Epidermal melanocyte (primary cell): ENCODE results near the gene SPPL2A.
A peak's percentile ranks its signal among the peaks of the same experiment; 100 is the strongest.
"Not testable (repeated sequence)": the region's sequence is repeated elsewhere in the genome, so short reads cannot be mapped to it uniquely, and the experiment has no call there.

Experiments
- DNase-seq: peaks from one replicate; pipeline ENCODE4 v3.0.0; 2011; ENCODE audit warnings: low spot score; ENCODE audit not compliant: insufficient read length

SPPL2A gene

DNA sequence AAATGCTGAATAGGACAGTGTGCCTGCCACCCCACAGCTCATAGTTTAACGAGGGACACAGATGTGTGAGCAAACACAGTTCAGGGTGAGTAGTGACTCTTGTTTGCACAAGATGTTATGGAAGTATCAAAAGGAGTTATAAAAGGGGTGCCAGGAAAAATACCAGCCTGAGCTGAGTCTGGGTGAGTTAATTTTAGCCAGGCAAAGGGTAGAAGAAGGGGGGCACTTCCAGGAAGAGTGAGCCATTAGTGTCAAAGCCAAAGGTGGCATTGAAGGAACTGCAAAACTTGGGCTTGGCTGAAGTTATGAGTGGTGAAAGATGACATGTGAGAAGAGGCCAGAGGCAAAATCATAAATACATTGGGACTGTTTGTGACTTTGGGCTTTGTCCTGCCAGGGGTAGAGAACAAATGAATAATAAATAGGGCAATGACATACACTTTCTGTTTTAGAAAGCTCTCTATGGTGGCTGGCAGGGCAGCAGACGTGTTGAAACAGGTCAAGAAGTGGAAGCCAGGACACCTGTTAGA, 1.9 kb upstream of the SPPL2A start:
- DNase-seq, result no peak

DNA sequence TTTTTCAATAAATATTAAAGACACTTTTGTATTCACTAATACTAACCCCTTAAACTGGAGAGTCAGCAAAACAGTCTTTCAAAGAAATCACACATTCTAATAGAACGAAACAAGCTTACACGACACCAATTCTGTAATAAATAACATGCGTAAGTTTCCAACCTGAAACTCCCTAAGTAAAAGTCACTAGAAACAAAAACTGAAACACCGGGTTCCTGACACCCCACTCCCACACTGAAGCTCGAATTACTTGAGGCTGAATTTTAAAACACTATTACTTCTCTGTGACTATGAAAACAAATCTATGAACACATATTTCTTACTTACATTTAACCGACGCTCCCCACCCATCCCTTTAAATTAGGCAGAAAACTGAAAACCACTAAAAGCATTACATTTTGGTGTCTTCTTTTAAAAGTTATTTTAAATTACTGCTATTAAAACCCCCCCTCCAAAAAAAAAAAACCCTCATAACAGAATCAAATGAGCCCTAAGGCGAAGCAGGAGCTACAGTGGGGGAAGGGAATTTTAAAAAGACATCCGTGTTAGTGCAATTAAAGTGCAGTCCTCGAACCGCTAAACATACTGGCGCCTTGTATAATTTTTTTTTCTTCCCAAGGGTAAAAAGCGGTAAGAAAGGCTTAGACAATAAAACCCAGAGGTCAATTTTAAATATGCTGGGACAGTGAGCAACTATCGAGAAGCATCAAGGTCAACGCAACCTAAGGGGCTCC, 878 bp downstream of the SPPL2A start:
- DNase-seq, result peak; percentile 35

DNA sequence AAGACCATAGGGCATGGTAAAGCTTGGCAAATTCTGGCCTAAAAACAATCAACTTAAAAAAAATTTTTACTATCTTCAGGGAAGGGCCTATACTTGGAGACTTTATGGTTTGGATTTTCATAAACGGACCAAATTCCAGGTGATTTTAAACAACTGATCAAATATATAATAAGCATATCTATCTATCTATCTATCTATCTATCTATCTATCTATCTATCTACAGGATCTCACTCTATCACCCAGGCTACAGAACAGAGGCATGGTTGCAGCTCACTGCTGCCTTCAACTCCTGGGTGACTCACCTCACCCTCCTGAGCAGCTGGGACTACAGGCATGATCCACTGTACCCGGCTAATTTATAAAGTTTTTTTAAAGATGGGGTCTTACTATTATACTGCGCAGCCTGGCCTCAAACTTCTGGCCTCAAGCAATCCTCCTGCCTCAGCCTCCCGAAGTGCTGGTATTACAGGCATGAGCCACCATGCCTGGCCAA, 6.7 kb downstream of the SPPL2A start:
- no peak for DNase-seq

DNA sequence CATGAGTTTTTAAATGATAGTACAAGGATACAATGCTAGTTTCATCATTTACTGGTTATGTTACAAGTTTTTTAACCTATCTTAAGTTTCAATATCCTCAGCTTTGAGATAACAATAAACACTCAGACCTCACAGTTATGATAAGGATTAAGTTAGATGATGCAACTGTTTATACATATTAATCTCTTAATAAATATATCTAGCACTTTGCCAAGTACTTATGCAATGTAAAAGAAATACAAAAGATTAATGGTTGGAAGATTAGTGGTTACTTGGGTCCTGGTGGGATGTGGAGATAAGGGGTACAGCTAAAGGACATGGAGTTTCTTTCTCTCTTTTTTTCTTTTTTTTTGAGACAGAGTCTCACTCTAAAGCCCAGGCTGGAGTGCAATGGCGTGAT, 12.0 kb downstream of the SPPL2A start:
- DNase-seq, result no peak

DNA sequence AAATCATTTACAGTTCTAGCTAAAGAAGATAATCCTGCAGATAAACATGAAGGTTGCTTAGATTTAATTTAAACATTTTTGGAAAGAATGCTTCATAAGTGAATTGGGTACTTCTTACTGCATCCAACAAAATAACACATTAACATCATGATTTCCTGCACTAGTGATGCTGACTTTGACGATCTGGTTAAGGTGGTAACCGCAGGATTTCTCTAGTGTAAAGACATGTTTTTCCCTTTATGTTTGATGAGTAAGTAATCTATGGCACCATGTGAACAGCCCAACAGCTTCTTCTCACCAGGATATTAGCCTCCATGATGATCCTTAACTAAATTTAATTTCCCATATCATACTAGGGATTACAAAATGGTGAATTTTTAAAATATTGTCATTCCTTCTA, 14.1 kb downstream of the SPPL2A start:
- DNase-seq, result no peak

DNA sequence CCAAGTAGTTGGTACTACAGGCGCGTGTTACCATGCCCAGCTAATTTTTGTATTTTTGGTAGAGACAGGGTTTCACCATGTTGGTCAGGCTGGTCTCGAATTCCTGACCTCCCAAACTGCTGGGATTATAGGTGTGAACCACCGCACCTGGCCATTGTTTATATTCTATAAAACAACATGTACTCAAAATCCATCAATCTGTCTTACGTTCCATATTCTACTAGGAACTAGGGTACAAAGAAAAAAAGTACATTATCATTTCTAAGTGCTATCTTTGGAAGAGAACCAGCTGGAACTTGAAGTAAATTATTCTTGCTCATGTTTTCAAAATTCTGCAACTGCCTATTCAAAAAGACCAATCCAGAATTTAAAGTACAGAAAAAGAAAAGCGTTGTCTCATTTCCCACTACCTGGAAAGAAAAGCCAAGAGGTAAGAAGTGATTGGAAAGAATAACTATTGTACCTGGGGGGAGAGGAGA, 15.2 kb downstream of the SPPL2A start:
- DNase-seq, result no peak

DNA sequence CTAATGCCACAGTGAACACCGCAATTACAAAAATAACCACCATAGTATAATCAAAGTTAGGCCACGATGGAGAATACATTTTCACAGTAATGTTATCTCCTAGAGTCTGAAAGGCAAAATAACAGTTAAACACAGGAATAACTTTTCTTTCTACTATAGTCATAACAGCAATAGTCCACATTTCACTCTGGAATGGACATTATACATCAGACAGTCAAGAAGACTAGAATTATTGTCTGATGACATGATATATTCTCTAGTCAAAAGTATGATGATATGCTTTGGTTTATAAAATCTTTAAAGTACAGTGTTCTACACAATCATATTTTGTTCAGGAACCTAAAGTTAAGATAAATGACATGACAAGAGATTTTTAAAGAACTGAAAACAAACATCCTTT, 18.0 kb downstream of the SPPL2A start:
- DNase-seq, result no peak

DNA sequence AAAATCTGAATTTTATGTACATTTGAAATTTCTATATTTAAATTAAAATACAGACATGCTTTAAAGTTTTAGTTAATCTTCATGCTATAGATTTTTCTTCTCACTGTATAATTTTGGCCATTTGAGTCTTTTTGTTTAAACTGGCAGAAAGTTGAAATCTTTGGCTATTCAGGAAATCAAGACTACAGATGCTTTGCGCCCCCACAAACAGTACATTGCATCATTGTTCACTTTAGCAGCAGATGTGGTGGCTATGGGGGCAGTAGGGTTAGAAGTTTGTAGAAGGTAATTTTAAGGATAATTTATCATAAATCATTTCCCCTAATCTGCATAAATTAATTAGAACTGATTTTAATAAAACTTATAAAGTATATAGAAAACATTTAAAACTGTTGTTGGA, 20.9 kb downstream of the SPPL2A start:
- DNase-seq, result no peak

DNA sequence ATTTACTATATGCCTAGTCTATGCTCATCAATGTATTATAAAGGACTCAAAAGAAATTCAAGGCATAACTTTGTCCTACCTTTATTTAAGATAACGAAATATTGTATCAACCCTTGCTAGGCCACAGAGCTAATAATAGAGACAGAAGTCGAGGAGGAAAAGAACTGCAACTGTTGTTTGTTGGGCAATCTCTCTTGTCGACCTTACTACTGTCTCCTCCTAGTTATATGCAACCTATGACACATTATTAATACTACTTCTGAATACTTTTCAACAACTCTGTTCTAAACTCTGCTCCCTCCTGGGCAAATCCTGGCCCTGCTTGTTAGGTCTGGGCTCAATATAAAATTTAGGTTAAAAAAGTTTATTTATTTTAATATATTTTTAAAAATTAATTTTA, 24.6 kb downstream of the SPPL2A start:
- no peak for DNase-seq

DNA sequence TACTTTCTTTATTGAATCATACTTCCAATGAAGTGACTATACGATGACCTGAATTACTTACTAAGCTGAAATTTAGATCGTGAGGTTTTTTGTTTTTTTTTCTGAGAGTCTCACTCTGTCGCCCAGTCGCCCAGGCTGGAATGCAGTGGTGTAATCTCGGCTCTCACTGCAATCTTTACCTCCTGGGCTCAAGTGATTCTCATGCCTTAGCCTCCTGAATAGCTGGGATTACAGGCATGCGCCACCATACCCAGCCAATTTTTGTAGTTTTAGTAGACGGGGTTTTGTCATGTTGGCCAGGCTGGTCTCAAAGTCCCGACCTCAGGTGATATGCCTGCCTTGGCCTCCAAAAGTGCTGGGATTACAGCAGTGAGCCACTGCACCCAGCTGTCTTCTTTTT, 28.7 kb downstream of the SPPL2A start:
- no peak for DNase-seq

DNA sequence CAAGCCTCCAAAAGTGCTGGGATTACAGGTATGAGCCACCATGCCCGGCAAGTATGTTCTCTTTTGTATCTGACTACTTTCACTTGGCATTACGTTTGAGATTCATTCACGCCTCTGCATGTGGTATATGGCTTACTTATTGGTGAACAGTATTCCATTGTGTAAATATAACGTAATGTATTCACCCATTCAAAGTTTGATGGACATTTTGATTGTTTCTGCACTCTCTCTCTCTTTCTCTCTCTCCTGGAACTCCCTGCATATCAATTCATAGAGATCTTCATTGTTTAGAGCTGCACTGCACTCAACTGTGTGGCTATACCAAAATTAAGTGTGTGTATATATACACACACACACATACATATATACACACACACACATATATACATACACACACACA, 30.4 kb downstream of the SPPL2A start:
- no peak for DNase-seq

DNA sequence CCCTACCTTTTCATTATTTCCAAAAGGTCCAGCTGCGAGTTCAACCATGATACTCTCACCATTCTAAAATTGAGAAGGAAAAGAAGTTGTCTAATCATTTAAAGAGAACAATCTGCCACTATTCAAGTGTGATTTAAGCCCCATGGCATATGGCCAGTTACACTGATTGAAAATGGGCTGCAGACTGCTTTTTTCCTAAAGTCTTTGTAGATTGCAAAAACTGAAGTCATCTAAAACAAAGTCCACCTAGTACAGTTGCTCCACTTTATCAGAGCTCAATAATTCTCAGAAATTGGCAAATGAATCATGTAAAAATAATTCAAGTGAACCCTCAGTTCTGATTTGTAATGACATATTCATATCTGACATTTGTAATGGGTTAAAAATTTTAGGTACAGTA, 39.2 kb downstream of the SPPL2A start:
- no peak for DNase-seq

DNA sequence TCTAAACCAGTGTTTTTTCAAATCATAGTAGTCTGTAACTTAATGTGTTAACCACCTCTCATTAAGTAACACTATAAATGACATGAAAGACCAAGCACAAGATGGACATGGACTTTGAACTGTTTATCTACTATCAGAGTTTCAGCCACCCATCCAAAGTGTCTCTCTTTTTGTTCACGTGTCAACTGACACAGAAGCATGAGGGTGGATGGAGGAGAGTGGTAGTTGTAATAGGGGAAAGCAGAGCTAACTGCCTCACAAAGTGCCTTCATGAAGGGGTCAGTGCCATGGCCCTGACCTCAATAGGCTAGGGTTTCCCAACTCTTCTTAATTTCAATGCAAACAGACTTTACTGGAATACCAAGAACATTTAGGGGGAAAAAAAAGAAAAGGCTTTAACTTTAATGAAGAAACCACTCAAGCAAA, 46.8 kb downstream of the SPPL2A start:
- no peak for DNase-seq

DNA sequence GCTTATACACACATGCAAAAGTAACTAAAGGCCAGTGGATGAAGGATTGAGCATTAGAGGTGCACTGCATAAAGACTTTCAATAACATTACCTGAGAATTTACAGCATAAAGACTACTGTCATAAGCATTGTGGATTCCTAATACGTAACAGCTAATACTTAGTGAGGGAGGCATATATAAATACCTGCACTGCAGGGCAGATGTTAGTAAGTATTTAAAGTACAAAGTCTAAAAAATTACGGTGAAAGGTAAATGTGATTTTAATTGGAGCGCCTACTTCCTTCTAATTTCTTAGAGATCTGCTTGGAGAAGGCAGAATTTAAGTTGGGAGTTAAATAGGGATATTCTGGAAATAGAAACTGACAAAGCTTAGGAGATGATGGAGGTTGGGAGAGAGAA, 53.5 kb downstream of the SPPL2A start:
- no peak for DNase-seq

DNA sequence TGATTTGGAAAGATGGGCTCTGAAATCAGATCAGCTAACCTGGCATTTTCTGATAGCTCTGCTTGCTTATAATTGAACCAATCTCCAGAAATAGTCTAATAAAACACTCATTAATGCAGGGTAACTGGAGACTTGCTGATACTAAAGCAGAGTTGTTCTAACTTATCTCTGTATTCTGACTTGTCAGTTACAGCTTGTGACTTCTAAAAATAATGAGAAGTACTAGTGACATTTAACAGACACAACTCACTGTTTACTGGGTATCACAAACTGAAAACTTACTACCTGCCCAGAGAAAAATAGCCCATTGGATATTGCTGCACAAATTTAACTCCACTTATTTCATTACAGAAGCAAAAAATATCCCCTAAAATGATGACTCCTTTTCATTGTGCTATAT, 54.9 kb downstream of the SPPL2A start:
- DNase-seq, result no peak

DNA sequence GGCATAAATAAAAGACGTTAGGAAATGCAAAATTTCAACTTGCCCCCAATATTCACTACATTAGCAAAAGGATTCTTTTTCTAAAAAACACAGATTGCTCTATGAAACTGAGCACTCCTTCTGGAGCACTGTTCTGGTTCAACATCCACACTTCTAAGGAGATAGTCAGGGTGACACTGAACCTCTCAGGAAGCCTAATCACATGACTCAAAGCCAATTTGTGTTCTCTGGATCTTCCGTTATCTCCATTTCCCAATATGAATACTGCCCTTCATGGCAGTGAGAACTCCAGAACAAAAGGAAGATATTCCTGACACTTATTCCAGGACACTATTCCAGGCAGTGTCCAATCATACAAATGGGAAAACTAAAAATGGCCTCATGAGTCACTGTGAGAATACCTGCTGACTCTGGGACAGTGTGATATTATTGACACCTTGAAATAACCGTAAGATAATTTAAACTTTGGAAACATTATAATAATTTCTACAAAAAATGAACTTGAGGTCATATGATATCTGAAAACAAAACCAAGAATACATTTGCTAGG, 57.6 kb downstream of the SPPL2A start:
- DNase-seq, result no peak

DNA sequence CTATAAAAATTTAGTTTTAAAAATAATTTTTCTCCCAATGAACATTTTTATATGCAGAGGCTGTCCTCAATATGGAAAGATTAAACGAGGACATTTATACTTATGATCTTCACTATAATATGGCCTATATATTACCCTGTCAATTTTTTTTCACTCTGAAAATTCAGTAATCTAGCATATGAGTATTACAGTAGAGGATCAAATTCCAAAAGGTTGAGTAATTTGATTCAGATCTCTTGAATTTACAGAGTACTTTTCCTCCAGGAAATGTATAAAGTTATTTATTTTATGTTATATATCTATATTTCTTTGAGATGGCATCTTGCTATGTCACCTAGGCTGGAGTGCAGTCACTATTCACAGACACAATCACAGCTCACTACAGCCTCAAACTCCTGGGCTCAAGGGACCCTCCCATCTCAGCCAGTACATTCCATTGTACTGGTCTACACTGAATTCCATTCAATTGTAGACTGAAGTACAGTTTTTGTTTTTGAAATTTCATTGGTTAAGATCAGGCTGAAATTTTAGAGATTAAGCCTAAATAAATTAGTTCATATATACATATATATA, 62.7 kb downstream of the SPPL2A start:
- no peak for DNase-seq

DNA sequence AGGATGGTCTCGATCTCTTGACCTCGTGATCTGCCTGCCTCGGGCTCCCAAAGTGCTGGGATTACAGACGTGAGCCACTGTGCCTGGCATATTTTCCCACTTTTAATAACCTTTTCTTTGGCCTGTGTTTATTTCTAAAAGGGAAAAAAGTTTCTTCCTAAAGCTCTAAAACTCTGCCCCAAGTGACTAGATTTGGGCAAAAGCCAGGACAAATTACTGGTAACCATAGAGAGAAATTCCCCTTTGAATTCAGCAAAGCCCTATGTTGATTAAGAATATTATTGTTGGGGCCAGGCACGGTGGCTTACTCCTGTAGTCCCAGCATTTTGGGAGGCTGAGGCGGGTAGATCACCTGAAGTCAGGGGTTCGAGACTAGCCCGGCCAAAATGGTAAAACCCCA, 67.4 kb downstream of the SPPL2A start:
- DNase-seq, result no peak

DNA sequence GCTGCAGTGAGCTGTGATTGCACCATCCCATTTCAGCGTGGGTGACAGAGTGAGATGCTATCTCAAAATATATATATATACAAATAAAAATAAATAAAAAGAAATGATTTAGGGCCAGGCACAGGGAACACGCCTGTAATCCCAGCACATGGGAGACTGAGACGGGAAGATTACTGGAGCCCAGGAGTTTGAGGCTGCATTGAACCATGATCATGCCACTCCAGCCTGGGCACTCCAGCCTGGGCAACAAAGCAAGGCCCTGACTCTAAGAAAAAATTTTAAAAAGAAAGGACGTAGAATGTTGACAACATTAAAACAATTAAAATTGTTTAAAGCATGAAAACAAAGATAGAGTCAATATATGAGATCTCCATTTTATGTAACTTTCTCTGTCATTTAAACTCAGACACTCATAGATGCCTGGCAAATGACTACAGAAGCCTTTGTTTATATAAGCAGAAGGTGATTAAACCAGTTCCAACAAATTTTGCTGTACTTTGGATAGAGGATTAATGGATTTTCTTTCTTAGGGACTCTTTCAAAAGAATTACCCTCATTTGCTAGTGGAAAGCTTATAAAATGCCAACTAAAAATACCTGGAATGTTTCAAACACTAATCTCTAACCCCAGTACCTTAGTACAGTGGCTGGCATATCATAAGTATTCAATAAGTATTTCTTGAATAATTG, 68.3 kb downstream of the SPPL2A start:
- DNase-seq, result no peak

DNA sequence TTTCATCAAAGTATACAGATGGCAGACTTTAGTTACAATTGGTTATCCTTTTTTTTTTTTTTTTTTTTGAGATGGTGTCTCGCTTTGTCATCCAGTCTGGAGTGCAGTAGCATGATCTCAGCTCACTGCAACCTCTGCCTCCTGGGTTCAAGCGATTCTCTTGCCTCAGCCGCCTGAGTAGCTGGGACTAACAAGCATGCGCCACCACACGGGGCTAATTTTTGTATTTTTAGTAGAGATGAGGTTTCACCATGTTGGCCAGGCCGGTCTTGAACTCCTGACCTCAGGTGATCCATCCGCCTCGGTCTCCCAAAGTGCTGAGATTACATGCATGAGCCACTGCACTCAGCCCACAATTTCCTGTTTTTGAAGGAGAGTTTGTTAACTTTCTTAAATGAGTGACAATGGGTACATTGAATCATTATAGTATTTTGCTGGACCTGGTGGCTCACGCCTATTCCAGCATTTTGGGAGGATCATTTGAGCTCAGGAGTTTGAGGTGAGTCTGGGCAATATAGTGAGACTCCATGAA, 70.8 kb downstream of the SPPL2A start:
- DNase-seq, result not testable (repeated sequence)

DNA sequence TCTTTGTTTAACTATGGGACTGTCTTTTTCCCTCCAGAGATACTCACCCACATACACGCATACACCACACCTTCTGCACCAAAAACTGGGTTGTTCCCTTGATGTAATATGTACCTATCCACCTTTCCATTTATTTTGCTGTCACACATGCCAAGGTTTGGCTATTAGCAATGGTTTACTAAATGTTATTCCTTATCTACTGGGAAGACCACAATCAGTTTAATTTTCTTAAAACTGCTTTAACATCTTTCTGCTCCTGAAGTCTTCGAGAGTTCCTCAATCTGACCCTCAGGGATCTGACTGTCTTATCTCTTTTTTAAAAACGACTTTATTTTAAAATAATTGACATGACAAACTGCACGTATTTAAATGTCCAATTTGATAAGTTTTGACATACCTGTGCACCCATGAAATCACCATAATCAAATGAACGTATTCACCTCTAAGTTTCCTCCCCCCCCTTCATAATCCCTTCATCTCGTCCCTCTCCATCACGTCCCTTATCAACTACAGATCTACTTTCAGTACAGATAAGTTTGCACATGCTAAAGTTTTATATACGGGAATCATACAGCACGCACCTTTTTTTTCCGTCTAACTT, 78.1 kb downstream of the SPPL2A start:
- no peak for DNase-seq
